Ramos (cell line): ENCODE measurements around the gene TAF6L.

Experiments
- in situ Hi-C: fragments of 300-500 bp; cut with MboI; formaldehyde crosslinking; loops from one replicate; pipeline ENCODE4 v1.14.3; 2022; ENCODE audit warnings: low sequenced_read_pairs; ENCODE audit not compliant: unreplicated experiment

TAF6L gene

GRCh38 chr11:62799486-62799885 lies 28.3 kb downstream of the TAF6L start:
- in situ Hi-C loops = no loop called here

GRCh38 chr11:62801071-62801470 lies 29.9 kb downstream of the TAF6L start:
- in situ Hi-C loops = no loop called here

- in situ Hi-C loops = no loop called here
Observed at GRCh38 chr11:62804310-62805075, 33.3 kb downstream of the TAF6L start.

GRCh38 chr11:62805076-62805892 lies 34.1 kb downstream of the TAF6L start, which contains the start of gene NXF1:
Gene NXF1, minus strand, starts transcription at chr11:62805440. Its CDS starts 84 bp downstream, at chr11:62805356.
- in situ Hi-C loops = no loop called here

- in situ Hi-C loops = no loop called here
Observed at GRCh38 chr11:62805961-62806441, 34.8 kb downstream of the TAF6L start.

- in situ Hi-C loops = no loop called here
Observed at GRCh38 chr11:62806611-62807121, 35.5 kb downstream of the TAF6L start.

GRCh38 chr11:62810748-62811147 lies 39.6 kb downstream of the TAF6L start:
- in situ Hi-C loops = no loop called here

GRCh38 chr11:62811659-62812058 lies 40.5 kb downstream of the TAF6L start:
- in situ Hi-C loops = no loop called here

- in situ Hi-C loops = no loop called here
Observed at GRCh38 chr11:62816557-62816956, 45.4 kb downstream of the TAF6L start.

GRCh38 chr11:62817129-62817528 lies 45.9 kb downstream of the TAF6L start:
- in situ Hi-C loops = no loop called here

GRCh38 chr11:62823677-62824076 lies 52.5 kb downstream of the TAF6L start:
- in situ Hi-C loops = no loop called here

GRCh38 chr11:62828130-62828529 lies 56.9 kb downstream of the TAF6L start:
- in situ Hi-C loops = loop anchor here (25.0 kb wide), 1 partner anchor 1409 kb away; the partner anchor contains the start of genes DNAJC4, FKBP2, NUDT22 and PPP1R14B

GRCh38 chr11:62830904-62831519 lies 59.8 kb downstream of the TAF6L start:
- in situ Hi-C loops = loop anchor here (25.0 kb wide), 1 partner anchor 1406 kb away; the partner anchor contains the start of genes DNAJC4, FKBP2, NUDT22 and PPP1R14B

GRCh38 chr11:62831520-62832335 lies 60.5 kb downstream of the TAF6L start, which contains the start of gene STX5:
Gene STX5, minus strand, starts transcription at chr11:62832051. Its CDS starts 808 bp downstream, at chr11:62831243.
- in situ Hi-C loops = loop anchor here (25.0 kb wide), 1 partner anchor 1406 kb away; the partner anchor contains the start of genes DNAJC4, FKBP2, NUDT22 and PPP1R14B

- in situ Hi-C loops = loop anchor here (25.0 kb wide), 1 partner anchor 1405 kb away; the partner anchor contains the start of genes DNAJC4, FKBP2, NUDT22 and PPP1R14B
Observed at GRCh38 chr11:62832336-62833234, 61.4 kb downstream of the TAF6L start, which contains the start of gene TEX54. Gene TEX54, minus strand, starts transcription at chr11:62832841.

- in situ Hi-C loops = loop anchor here (25.0 kb wide), 1 partner anchor 1402 kb away; the partner anchor contains the start of genes DNAJC4, FKBP2, NUDT22 and PPP1R14B
Observed at GRCh38 chr11:62835336-62835735, 64.1 kb downstream of the TAF6L start.
